Measurements from ENCODE around the gene ATG9B.

- TF ChIP-seq USF2 (CRISPR knock-in tag; IDR thresholded peaks at IDR 0.05) (no peak), DDX20 (tag; IDR thresholded peaks at IDR 0.05; ENCODE audit: low read depth) (no peak), ZNF232 (CRISPR knock-in tag; IDR thresholded peaks at IDR 0.05) (no peak), SMAD1 (IDR thresholded peaks at IDR 0.05; ENCODE audit: low read depth, low read length, partially characterized antibody) (no peak), ATF1 (CRISPR knock-in tag; IDR thresholded peaks at IDR 0.05) (no peak), ATF1 (tag; IDR thresholded peaks at IDR 0.05) (no peak)
- TF ChIP-seq, protein P1, sequence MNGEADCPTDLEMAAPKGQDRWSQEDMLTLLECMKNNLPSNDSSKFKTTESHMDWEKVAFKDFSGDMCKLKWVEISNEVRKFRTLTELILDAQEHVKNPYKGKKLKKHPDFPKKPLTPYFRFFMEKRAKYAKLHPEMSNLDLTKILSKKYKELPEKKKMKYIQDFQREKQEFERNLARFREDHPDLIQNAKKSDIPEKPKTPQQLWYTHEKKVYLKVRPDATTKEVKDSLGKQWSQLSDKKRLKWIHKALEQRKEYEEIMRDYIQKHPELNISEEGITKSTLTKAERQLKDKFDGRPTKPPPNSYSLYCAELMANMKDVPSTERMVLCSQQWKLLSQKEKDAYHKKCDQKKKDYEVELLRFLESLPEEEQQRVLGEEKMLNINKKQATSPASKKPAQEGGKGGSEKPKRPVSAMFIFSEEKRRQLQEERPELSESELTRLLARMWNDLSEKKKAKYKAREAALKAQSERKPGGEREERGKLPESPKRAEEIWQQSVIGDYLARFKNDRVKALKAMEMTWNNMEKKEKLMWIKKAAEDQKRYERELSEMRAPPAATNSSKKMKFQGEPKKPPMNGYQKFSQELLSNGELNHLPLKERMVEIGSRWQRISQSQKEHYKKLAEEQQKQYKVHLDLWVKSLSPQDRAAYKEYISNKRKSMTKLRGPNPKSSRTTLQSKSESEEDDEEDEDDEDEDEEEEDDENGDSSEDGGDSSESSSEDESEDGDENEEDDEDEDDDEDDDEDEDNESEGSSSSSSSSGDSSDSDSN (IDR thresholded peaks at IDR 0.05; ENCODE audit: borderline replicate concordance in 1 of 2, low read depth in 2 of 2, low read length in 2 of 2) = no peak
- TF ChIP-seq, protein P2, sequence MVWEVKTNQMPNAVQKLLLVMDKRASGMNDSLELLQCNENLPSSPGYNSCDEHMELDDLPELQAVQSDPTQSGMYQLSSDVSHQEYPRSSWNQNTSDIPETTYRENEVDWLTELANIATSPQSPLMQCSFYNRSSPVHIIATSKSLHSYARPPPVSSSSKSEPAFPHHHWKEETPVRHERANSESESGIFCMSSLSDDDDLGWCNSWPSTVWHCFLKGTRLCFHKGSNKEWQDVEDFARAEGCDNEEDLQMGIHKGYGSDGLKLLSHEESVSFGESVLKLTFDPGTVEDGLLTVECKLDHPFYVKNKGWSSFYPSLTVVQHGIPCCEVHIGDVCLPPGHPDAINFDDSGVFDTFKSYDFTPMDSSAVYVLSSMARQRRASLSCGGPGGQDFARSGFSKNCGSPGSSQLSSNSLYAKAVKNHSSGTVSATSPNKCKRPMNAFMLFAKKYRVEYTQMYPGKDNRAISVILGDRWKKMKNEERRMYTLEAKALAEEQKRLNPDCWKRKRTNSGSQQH (CRISPR knock-in tag; IDR thresholded peaks at IDR 0.05) = no peak
Measured at GRCh38 chr7:151006590-151007300, 17.5 kb downstream of the ATG9B start.
